PC-3 (cell line): ENCODE data around the gene HILPDA. TPM values are rescaled to one million over a fixed set of nuclear protein-coding genes. Genes with fewer than 3 reads are reported as not detected.
"Not testable (repeated sequence)": the region's sequence is repeated elsewhere in the genome, so short reads cannot be mapped to it uniquely, and the experiment has no call there.

Experiments used
- ATAC-seq: fragments of 200-7000 bp; cut with Tn5 transposase; 2 replicates; pipeline ENCODE4 v1.9.1; 2020; ENCODE audit warnings: mild to moderate bottlenecking, moderate library complexity
- BruUV-seq: library from RNA; stranded (reverse); fragments of 400-500 nt; replicated peaks from 2 replicates; lab custom pipeline; 2021; lab: Mats Ljungman, UMichigan
- CTCF ChIA-PET: fragments of 300-600 bp; sonication (Branson Sonifier 250); formaldehyde crosslinking; loops from one replicate; lab custom pipeline; 2022; ENCODE audit warnings: antibody characterized with exemption; lab: Charles Lee
- POLR2A ChIA-PET: fragments of 300-600 bp; sonication (Branson Sonifier 250); formaldehyde crosslinking; loops from one replicate; lab custom pipeline; 2022; ENCODE audit warnings: antibody characterized with exemption; ENCODE audit not compliant: unreplicated experiment; lab: Charles Lee
- DNase-seq: peaks from one replicate; pipeline ENCODE4 v3.0.0-alpha.2; 2015
- H2AFZ ChIP-seq: fragments of 300-600 bp; sonication (generic); 2 replicates; pipeline ENCODE4 v1.6.0; 2016; ENCODE audit warnings: antibody characterized with exemption, low read length
- H3F3A ChIP-seq: fragments of 300-600 bp; sonication (generic); one replicate; pipeline ENCODE4 v1.6.0; 2017; ENCODE audit warnings: antibody characterized with exemption, low read length, control low read depth, mild to moderate bottlenecking; ENCODE audit not compliant: unreplicated experiment
- H3K27ac ChIP-seq: fragments of 300-600 bp; sonication (generic); 2 replicates; pipeline ENCODE4 v1.5.1; 2016; ENCODE audit warnings: mild to moderate bottlenecking, low read length
- H3K27me3 ChIP-seq: fragments of 300-600 bp; sonication (generic); 2 replicates; pipeline ENCODE4 v1.6.1; 2016; ENCODE audit warnings: low read length, mixed read lengths
- H3K36me3 ChIP-seq: fragments of 300-600 bp; sonication (generic); 2 replicates; pipeline ENCODE4 v1.6.1; 2016; ENCODE audit warnings: low read depth, mixed run types, low read length, mixed read lengths
- H3K4me1 ChIP-seq: fragments of 300-600 bp; sonication (generic); 2 replicates; pipeline ENCODE4 v1.5.1; 2016; ENCODE audit warnings: low read length; ENCODE audit not compliant: insufficient read depth
- H3K4me2 ChIP-seq: fragments of 300-600 bp; sonication (generic); 2 replicates; pipeline ENCODE4 v1.6.0; 2016; ENCODE audit warnings: low read length
- H3K4me3 ChIP-seq: fragments of 300-600 bp; sonication (generic); 2 replicates; pipeline ENCODE4 v1.5.1; 2016; ENCODE audit warnings: mild to moderate bottlenecking, low read length, mixed read lengths
- H3K79me2 ChIP-seq: fragments of 300-600 bp; sonication (generic); 2 replicates; pipeline ENCODE4 v1.6.1; 2017; ENCODE audit warnings: low read length, mixed read lengths
- H3K9ac ChIP-seq: fragments of 300-600 bp; sonication (generic); 2 replicates; pipeline ENCODE4 v1.6.0; 2016; ENCODE audit warnings: mild to moderate bottlenecking, low read length
- H3K9me2 ChIP-seq: fragments of 300-600 bp; sonication (generic); replicated peaks from 2 replicates; pipeline ENCODE4 v1.6.1; 2016; ENCODE audit warnings: mixed run types, low read length, mixed read lengths
- H3K9me3 ChIP-seq: fragments of 300-600 bp; sonication (generic); 2 replicates; pipeline ENCODE4 v1.6.1; 2016; ENCODE audit warnings: low read length, mixed read lengths
- H4K20me1 ChIP-seq: fragments of 300-600 bp; sonication (generic); 2 replicates; pipeline ENCODE4 v1.6.1; 2016; ENCODE audit warnings: low read length, mixed read lengths
- EZH2 ChIP-seq: fragments of 300-600 bp; sonication (generic); IDR thresholded peaks from one replicate; pipeline ENCODE4 v1.6.1; 2017; ENCODE audit warnings: antibody characterized with exemption, mild to moderate bottlenecking, low read length; ENCODE audit not compliant: unreplicated experiment
- EZH2phosphoT487 ChIP-seq: fragments of 300-600 bp; sonication (generic); IDR thresholded peaks from 2 replicates; pipeline ENCODE4 v1.6.1; 2018; ENCODE audit warnings: mild to moderate bottlenecking, antibody characterized with exemption, low read length, borderline replicate concordance
- intact Hi-C: fragments of 100-400 bp; cut with micrococcal nuclease; formaldehyde crosslinking; loops from 2 replicates; pipeline ENCODE4 v1.9.0; 2023
- total RNA-seq: library from RNA; depleted of rRNA; stranded (reverse); fragments of >200 nt; gene quantifications from 2 replicates; pipeline ENCODE4 v1.2.3, GENCODE V29; 2014
- TF ChIP-seq, protein P1 (sequence below): fragments of 300-600 bp; sonication (generic); conservative IDR thresholded peaks from 2 replicates; pipeline ENCODE4 v1.5.1; 2017; ENCODE audit warnings: antibody characterized with exemption, low read depth, mild to moderate bottlenecking, low read length

Gene HILPDA
- total RNA-seq, 1 experiment from 2014 or later: 29.1 TPM

DNA sequence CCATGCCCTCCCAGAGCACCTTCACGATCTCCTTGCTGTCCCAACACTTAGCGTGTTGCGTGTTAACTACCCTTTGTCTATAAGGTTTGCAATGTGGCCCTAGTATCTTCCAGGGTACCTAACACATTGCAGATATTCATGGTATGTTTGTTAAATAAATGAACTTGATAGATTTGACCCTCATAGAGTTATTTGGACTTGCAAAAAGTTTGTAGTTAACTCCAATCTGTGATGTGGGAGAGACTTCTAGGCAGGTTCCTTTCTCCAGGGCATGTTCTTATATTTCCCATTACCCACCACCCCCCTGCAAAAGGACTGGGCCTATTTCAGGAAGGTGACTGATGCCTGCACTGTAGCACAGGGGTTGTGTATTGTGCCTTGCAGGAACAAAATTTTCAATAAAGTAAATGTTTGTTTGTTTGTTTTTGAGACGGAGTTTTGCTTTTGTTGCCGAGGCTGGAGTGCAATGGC, 612 bp downstream of the HILPDA start:
- peak; percentile 40 for ATAC-seq
- Histone ChIP-seq H3K4me2 (peak overlapping the region; percentile 94), H3K4me1 (peaks cover 28% of the 10 kb centered on the region), H3K36me3 (peaks cover 14% of the 10 kb centered on the region; the same call in 1 of the 2 replicates), H3K79me2 (peaks cover 46% of the 10 kb centered on the region), H3F3A (no peaks in the 10 kb centered on the region), H3K9ac (peak overlapping the region; percentile 90), H3K27me3 (no peaks in the 10 kb centered on the region), H3K9me2 (no peaks in the 10 kb centered on the region), H3K4me3 (peak overlapping the region; percentile 97), H3K9me3 (no peaks in the 10 kb centered on the region), H3K27ac (peak overlapping the region; percentile 33), H2AFZ (peak overlapping the region; percentile 74), H4K20me1 (peaks cover 16% of the 10 kb centered on the region)
- ChIA-PET CTCF (no interaction called here), POLR2A (interaction anchor here (0.6 kb wide), 1 partner anchor 407 kb away, joined by 4 read pairs; the partner anchor contains the start of gene ATP6V1F)
- TF ChIP-seq EZH2 (no peak), EZH2phosphoT487 (no peak)
- TF ChIP-seq, protein P1, sequence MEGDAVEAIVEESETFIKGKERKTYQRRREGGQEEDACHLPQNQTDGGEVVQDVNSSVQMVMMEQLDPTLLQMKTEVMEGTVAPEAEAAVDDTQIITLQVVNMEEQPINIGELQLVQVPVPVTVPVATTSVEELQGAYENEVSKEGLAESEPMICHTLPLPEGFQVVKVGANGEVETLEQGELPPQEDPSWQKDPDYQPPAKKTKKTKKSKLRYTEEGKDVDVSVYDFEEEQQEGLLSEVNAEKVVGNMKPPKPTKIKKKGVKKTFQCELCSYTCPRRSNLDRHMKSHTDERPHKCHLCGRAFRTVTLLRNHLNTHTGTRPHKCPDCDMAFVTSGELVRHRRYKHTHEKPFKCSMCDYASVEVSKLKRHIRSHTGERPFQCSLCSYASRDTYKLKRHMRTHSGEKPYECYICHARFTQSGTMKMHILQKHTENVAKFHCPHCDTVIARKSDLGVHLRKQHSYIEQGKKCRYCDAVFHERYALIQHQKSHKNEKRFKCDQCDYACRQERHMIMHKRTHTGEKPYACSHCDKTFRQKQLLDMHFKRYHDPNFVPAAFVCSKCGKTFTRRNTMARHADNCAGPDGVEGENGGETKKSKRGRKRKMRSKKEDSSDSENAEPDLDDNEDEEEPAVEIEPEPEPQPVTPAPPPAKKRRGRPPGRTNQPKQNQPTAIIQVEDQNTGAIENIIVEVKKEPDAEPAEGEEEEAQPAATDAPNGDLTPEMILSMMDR: no peak
- DNase-seq: peak; percentile 7
- intact Hi-C loops: no loop called here
- BruUV-seq: no TSS peak

DNA sequence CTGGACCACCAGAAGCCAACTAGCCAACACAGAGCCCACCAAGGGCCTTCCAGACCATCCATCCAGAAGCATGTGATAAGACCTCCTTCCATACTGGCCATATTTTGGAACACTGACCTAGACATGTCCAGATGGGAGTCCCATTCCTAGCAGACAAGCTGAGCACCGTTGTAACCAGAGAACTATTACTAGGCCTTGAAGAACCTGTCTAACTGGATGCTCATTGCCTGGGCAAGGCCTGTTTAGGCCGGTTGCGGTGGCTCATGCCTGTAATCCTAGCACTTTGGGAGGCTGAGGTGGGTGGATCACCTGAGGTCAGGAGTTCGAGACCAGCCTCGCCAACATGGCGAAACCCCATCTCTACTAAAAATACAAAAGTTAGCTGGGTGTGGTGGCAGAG, 1.7 kb downstream of the HILPDA start:
- peak overlapping the region; percentile 94 for H3K4me2 ChIP-seq
- peaks cover 16% of the 10 kb centered on the region for H4K20me1 ChIP-seq
- ATAC-seq, H3K27ac ChIP-seq, intact Hi-C loops, H3K27me3 ChIP-seq, H3K9me3 ChIP-seq, H3K9ac ChIP-seq, BruUV-seq, H3K9me2 ChIP-seq, POLR2A ChIA-PET, H2AFZ ChIP-seq, H3F3A ChIP-seq: not testable (repeated sequence)
- peaks cover 28% of the 10 kb centered on the region for H3K4me1 ChIP-seq
- peak overlapping the region; percentile 97 for H3K4me3 ChIP-seq
- peak; percentile 70 for DNase-seq
- peaks cover 14% of the 10 kb centered on the region; the same call in 1 of the 2 replicates for H3K36me3 ChIP-seq
- CTCF ChIA-PET: interaction anchor here (0.6 kb wide), 1 partner anchor 30 kb away, joined by 3 read pairs; no protein-coding TSS in a partner anchor
- H3K79me2 ChIP-seq: peaks cover 49% of the 10 kb centered on the region

DNA sequence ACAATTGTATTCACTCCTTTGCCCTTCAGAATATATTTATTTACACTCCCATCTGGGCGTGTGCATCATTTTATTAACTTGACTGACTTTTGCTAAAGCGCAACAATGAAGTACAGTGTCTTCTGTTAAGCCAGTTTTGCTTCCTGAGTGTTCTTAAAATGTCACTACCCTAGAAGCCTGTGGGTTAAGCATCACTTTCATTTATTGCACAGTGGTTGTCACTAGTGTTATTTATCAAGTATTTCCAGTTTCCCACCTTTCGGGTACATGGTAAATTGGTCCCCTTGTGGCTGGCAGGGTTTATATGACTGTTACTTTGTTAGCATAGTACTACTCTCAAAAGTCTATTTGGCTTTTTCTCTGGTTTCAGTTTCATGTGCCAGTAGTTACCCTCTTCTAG, 3.3 kb downstream of the HILPDA start:
- POLR2A ChIA-PET: no interaction called here
- Histone ChIP-seq H3K9me2 (no peaks in the 10 kb centered on the region), H3K9ac (no peak overlapping the region), H3K4me3 (no peak overlapping the region; the same call in 1 of the 2 replicates), H3K36me3 (peaks cover 14% of the 10 kb centered on the region; the same call in 1 of the 2 replicates), H2AFZ (no peak overlapping the region), H3K4me2 (peak overlapping the region; percentile 94; the same call in 1 of the 2 replicates), H3K27me3 (no peaks in the 10 kb centered on the region), H3F3A (no peaks in the 10 kb centered on the region), H3K9me3 (no peaks in the 10 kb centered on the region), H3K27ac (no peak overlapping the region), H3K79me2 (peaks cover 49% of the 10 kb centered on the region), H4K20me1 (peaks cover 16% of the 10 kb centered on the region), H3K4me1 (peaks cover 28% of the 10 kb centered on the region)
- CTCF ChIA-PET: interaction anchor here (0.7 to 3.1 kb wide), 5 partner anchors 10 to 100 kb away, joined by 3 to 65 read pairs (median 4); no protein-coding TSS in a partner anchor
- intact Hi-C loops: no loop called here
- no TSS peak for BruUV-seq
- ATAC-seq (no peak), DNase-seq (peak; percentile 11)
- TF ChIP-seq, protein P1: no peak
- TF ChIP-seq EZH2phosphoT487 (no peak), EZH2 (no peak)
